GM23338 (cell line): Measurements from ENCODE around the gene SMCR8.

Experiments used
- EZH2 ChIP-seq: fragments of 200-600 bp; sonication (generic); IDR thresholded peaks from one replicate; pipeline ENCODE4 v1.8.0; 2017; ENCODE audit warnings: antibody characterized with exemption, mild to moderate bottlenecking, low read depth; ENCODE audit not compliant: unreplicated experiment
- EZH2phosphoT487 ChIP-seq: fragments of 200-600 bp; sonication (generic); IDR thresholded peaks from one replicate; pipeline ENCODE4 v1.8.1; 2018; ENCODE audit warnings: antibody characterized with exemption; ENCODE audit not compliant: unreplicated experiment
- JUNB ChIP-seq: IDR thresholded peaks from one replicate; pipeline ENCODE4 v1.6.1; 2016; ENCODE audit warnings: antibody characterized with exemption; ENCODE audit not compliant: unreplicated experiment
- ZNF331 ChIP-seq: fragments of 250-450 bp; sonication (Bioruptor Pico); IDR thresholded peaks from 2 replicates; pipeline ENCODE4 v1.5.0; 2020; ENCODE audit warnings: low read depth, mild to moderate bottlenecking, moderate library complexity
- TF ChIP-seq, protein P1 (sequence below), 2 experiments: fragments of 200-600 bp in 1 of 2; sonication (generic) in 1 of 2; conservative IDR thresholded peaks; 2 replicates each; pipeline versions ENCODE4 v1.5.1 to v1.6.1; 2016 to 2017; ENCODE audit warnings: antibody characterized with exemption in 2 of 2, low read depth in 2 of 2, mild to moderate bottlenecking in 2 of 2, moderate library complexity in 1 of 2

DNA sequence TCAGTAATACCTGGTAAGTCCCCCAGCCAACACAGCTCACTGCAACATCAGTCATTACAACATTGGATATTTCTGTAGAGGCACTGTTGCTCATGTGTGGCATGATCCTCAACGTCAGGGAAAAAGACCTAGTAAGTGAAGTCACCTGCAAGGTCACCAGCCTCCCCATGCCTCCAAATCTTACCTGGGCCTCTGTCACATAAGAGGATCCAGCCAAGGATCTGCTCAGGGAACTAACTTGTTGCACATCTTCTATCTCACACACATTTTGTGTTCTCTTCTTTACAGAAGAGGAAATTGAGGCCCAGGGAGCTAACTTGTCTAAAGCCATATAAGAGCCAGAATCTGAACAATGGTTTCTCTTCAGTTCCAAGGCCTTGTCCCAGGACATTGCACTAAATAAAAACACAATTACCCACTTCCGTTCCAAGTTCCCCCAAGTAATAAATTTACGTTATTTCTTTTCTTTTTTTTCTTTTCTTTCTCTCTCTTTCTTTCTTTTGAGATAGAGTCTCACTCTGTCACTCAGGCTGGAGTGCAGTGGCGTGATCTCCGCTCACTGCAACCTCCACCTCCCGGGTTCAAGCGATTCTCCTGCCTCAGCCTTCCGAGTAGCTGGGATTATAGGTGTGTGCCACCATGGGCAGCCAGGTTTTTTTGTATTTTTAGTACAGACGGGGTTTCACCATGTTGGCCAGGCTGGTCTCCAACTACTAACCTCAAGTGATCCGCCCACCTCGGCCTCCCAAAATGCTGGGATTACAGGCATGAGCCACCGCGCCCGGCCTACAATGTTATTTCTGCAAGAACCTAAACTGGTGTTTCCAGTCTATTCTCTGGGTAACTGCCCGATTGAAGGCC, 47.0 kb downstream of the SMCR8 start:
- TF ChIP-seq EZH2 = no peak
- TF ChIP-seq, protein P1, sequence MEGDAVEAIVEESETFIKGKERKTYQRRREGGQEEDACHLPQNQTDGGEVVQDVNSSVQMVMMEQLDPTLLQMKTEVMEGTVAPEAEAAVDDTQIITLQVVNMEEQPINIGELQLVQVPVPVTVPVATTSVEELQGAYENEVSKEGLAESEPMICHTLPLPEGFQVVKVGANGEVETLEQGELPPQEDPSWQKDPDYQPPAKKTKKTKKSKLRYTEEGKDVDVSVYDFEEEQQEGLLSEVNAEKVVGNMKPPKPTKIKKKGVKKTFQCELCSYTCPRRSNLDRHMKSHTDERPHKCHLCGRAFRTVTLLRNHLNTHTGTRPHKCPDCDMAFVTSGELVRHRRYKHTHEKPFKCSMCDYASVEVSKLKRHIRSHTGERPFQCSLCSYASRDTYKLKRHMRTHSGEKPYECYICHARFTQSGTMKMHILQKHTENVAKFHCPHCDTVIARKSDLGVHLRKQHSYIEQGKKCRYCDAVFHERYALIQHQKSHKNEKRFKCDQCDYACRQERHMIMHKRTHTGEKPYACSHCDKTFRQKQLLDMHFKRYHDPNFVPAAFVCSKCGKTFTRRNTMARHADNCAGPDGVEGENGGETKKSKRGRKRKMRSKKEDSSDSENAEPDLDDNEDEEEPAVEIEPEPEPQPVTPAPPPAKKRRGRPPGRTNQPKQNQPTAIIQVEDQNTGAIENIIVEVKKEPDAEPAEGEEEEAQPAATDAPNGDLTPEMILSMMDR (conservative IDR thresholded peaks at IDR 0.05; ENCODE audit: low read depth in 2 of 2) = no peak
- TF ChIP-seq JUNB = no peak
- no peak for TF ChIP-seq EZH2phosphoT487
- TF ChIP-seq ZNF331 (CRISPR knock-in tag) = no peak
